H9 (cell line): ENCODE measurements around the gene ARHGAP8. TPM values are rescaled to one million over a fixed set of nuclear protein-coding genes. Genes with fewer than 3 reads are reported as not detected.

ENCODE experiments used
- DNase-seq: peaks from one replicate; pipeline ENCODE4 v3.0.0-alpha.2; 2017
- H2AFZ ChIP-seq: one replicate; pipeline ENCODE4 v1.6.1; 2013; ENCODE audit warnings: mild to moderate bottlenecking, low read length, control low read depth, moderate library complexity
- H2AK5ac ChIP-seq: 2 replicates; pipeline ENCODE4 v1.6.1; 2013; ENCODE audit warnings: low read length, control low read depth, mixed read lengths; ENCODE audit not compliant: insufficient read length
- H2BK120ac ChIP-seq: one replicate; pipeline ENCODE4 v1.6.1; 2013; ENCODE audit warnings: low read depth, mild to moderate bottlenecking, low read length, control low read depth, inconsistent platforms; ENCODE audit not compliant: poor library complexity, severe bottlenecking
- H2BK12ac ChIP-seq: 2 replicates; pipeline ENCODE4 v1.6.1; 2013; ENCODE audit warnings: low read length, control low read depth, mixed read lengths, low read depth; ENCODE audit not compliant: insufficient read length
- H2BK15ac ChIP-seq: 2 replicates; pipeline ENCODE4 v1.6.1; 2013; ENCODE audit warnings: low read depth, low read length, control low read depth
- H2BK20ac ChIP-seq: one replicate; pipeline ENCODE4 v1.6.1; 2013; ENCODE audit warnings: low read depth, mild to moderate bottlenecking, low read length, control low read depth, inconsistent platforms; ENCODE audit not compliant: poor library complexity, severe bottlenecking
- H2BK5ac ChIP-seq: 2 replicates; pipeline ENCODE4 v1.6.1; 2013; ENCODE audit warnings: low read length, control low read depth, mixed read lengths; ENCODE audit not compliant: insufficient read length
- H3K14ac ChIP-seq: 2 replicates; pipeline ENCODE4 v1.6.1; 2013; ENCODE audit warnings: low read length, control low read depth; ENCODE audit not compliant: insufficient read depth
- H3K18ac ChIP-seq: 2 replicates; pipeline ENCODE4 v1.6.1; 2013; ENCODE audit warnings: low read depth, mild to moderate bottlenecking, mixed read lengths, low read length, control low read depth; ENCODE audit not compliant: insufficient read length
- H3K23ac ChIP-seq: 2 replicates; pipeline ENCODE4 v1.6.1; 2013; ENCODE audit warnings: low read length, control low read depth, mixed read lengths, low read depth; ENCODE audit not compliant: insufficient read length
- H3K23me2 ChIP-seq: 2 replicates; pipeline ENCODE4 v1.6.1; 2013; ENCODE audit warnings: low read depth, mild to moderate bottlenecking, mixed read lengths, low read length, control low read depth; ENCODE audit not compliant: insufficient read length, poor library complexity, severe bottlenecking
- H3K27ac ChIP-seq: 2 replicates; pipeline ENCODE4 v1.5.1; 2013; ENCODE audit warnings: low read length, control low read depth, mixed read lengths, low read depth; ENCODE audit not compliant: insufficient read length
- H3K27me3 ChIP-seq: 2 replicates; pipeline ENCODE4 v1.6.1; 2013; ENCODE audit warnings: low read length, control low read depth, inconsistent platforms; ENCODE audit not compliant: insufficient read depth
- H3K4ac ChIP-seq: 2 replicates; pipeline ENCODE4 v1.6.1; 2013; ENCODE audit warnings: low read depth, mild to moderate bottlenecking, control low read depth, inconsistent platforms, low read length, moderate library complexity
- H3K4me1 ChIP-seq: 2 replicates; pipeline ENCODE4 v1.6.1; 2013; ENCODE audit warnings: low read length, control low read depth, inconsistent platforms; ENCODE audit not compliant: insufficient read depth
- H3K4me2 ChIP-seq: 2 replicates; pipeline ENCODE4 v1.6.1; 2013; ENCODE audit warnings: low read length, control low read depth, mixed read lengths; ENCODE audit not compliant: insufficient read length, insufficient read depth
- H3K56ac ChIP-seq: 2 replicates; pipeline ENCODE4 v1.6.1; 2013; ENCODE audit warnings: low read depth, mild to moderate bottlenecking, mixed read lengths, low read length, control low read depth; ENCODE audit not compliant: insufficient read length
- H3K79me1 ChIP-seq: 2 replicates; pipeline ENCODE4 v1.6.1; 2013; ENCODE audit warnings: low read depth, mild to moderate bottlenecking, moderate library complexity, low read length, control low read depth, inconsistent platforms; ENCODE audit not compliant: insufficient read depth, poor library complexity, severe bottlenecking
- H3K79me2 ChIP-seq: 2 replicates; pipeline ENCODE4 v1.6.1; 2013; ENCODE audit warnings: low read length, control low read depth, inconsistent platforms; ENCODE audit not compliant: insufficient read depth
- H3K9ac ChIP-seq: 2 replicates; pipeline ENCODE4 v1.6.1; 2013; ENCODE audit warnings: low read length, control low read depth, mixed read lengths; ENCODE audit not compliant: insufficient read length; ENCODE audit errors: extremely low read depth
- H3K9me3 ChIP-seq: one replicate; pipeline ENCODE4 v1.6.1; 2013; ENCODE audit warnings: low read depth, low read length, inconsistent platforms; ENCODE audit not compliant: control insufficient read depth
- H3T11ph ChIP-seq: one replicate; pipeline ENCODE4 v1.6.1; 2013; ENCODE audit warnings: mild to moderate bottlenecking, low read length, control low read depth, inconsistent platforms
- H4K20me1 ChIP-seq: one replicate; pipeline ENCODE4 v1.6.1; 2013; ENCODE audit not compliant: control insufficient read depth, insufficient read length, insufficient read depth
- H4K5ac ChIP-seq: 2 replicates; pipeline ENCODE4 v1.6.1; 2013; ENCODE audit warnings: low read depth, mild to moderate bottlenecking, mixed read lengths, low read length, control low read depth; ENCODE audit not compliant: insufficient read length
- H4K8ac ChIP-seq: replicated peaks from 2 replicates; pipeline ENCODE4 v1.6.1; 2013; ENCODE audit warnings: low read length, control low read depth, mixed read lengths, low read depth; ENCODE audit not compliant: insufficient read length
- H4K91ac ChIP-seq: 2 replicates; pipeline ENCODE4 v1.6.1; 2013; ENCODE audit warnings: low read depth, mild to moderate bottlenecking, moderate library complexity, mixed read lengths, low read length, control low read depth; ENCODE audit not compliant: insufficient read length
- H3K27ac Mint-ChIP-seq, 3 experiments: 2 replicates in 2 of 3; 3 replicates in 1 of 3; pipeline ENCODE4 v1.8.0; 2020 to 2021; ENCODE audit warnings: mixed read lengths in 3 of 3, mild to moderate bottlenecking in 1 of 3, moderate library complexity in 1 of 3
- H3K27me3 Mint-ChIP-seq: 2 replicates; pipeline ENCODE4 v1.8.0; 2021; ENCODE audit warnings: low read depth, mild to moderate bottlenecking, moderate library complexity, mixed read lengths
- H3K36me3 Mint-ChIP-seq, 3 experiments: 2 replicates in 2 of 3; 3 replicates in 1 of 3; pipeline ENCODE4 v1.8.0; 2020 to 2021; ENCODE audit warnings: low read depth in 3 of 3, mixed read lengths in 3 of 3; ENCODE audit not compliant: insufficient read depth in 1 of 3
- H3K4me1 Mint-ChIP-seq, 2 experiments: 2 replicates each; pipeline ENCODE4 v1.8.0; 2020; ENCODE audit warnings: mixed read lengths in 2 of 2
- H3K4me3 Mint-ChIP-seq, 2 experiments: 2 replicates in 1 of 2; 3 replicates in 1 of 2; pipeline ENCODE4 v1.8.0; 2020 to 2021; ENCODE audit warnings: mild to moderate bottlenecking in 2 of 2, mixed read lengths in 2 of 2, moderate library complexity in 1 of 2
- H3K9me3 Mint-ChIP-seq, 2 experiments: 2 replicates in 1 of 2; 3 replicates in 1 of 2; pipeline ENCODE4 v1.8.0; 2020; ENCODE audit warnings: mild to moderate bottlenecking in 2 of 2, mixed read lengths in 2 of 2, moderate library complexity in 1 of 2
- WGBS: extraction: QIAGEN DNeasy Blood & Tissue Kit; methylation state at CpG from one replicate; pipeline ENCODE4 v1.1.7; 2013; ENCODE audit warnings: missing lambda C conversion rate, low lambda C conversion rate, mixed read lengths; ENCODE audit not compliant: insufficient read length; ENCODE audit errors: extremely low coverage; 5-methylcytosine and 5-hydroxymethylcytosine counted together
- total RNA-seq: library from RNA; stranded (reverse); gene quantifications from 2 replicates; pipeline ENCODE4 v1.2.1, GENCODE V29; 2021
- TF ChIP-seq, protein P1 (sequence below): fragments of 200-600 bp; sonication (generic); conservative IDR thresholded peaks from 3 replicates; pipeline ENCODE4 v1.8.0; 2021; ENCODE audit warnings: antibody characterized with exemption, mild to moderate bottlenecking

The ARHGAP8 gene
- total RNA-seq, 1 experiment from 2014 or later, result 35.4 TPM

DNA sequence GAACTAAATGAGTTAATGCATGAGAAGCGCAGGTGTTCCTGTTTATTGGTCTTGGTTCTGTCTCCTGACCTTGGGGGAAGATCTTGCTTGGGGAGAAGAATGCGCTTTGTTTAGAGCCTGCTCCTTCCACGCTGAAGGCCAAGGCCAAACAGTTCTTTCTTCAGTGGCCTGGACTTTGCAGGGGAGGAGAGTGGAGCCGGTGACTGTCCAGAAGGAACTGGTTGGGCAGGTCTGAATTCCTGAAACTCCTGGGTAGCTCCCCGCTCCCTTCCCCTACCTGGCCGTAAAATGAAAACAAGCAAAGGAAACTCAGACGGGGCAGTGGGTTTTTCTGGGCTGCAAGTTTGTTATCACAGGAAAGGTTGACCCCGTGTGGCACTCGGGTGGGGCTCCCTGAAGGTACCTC, 3.6 kb downstream of the ARHGAP8 start:
- Histone ChIP-seq H4K91ac (no peak overlapping the region), H2BK15ac (no peak overlapping the region), H2BK12ac (no peak overlapping the region), H3K23ac (no peak overlapping the region), H3K79me2 (peaks cover 4% of the 10 kb centered on the region; the same call in 1 of the 2 replicates), H2BK120ac (no peak overlapping the region), H2BK5ac (no peak overlapping the region), H3K4me2 (peak overlapping the region; percentile 19), H3K79me1 (peaks cover 4% of the 10 kb centered on the region), H4K8ac (no peak overlapping the region), H4K20me1 (no peaks in the 10 kb centered on the region), H3K18ac (no peak overlapping the region), H3K9me3 (no peaks in the 10 kb centered on the region), H2AK5ac (no peak overlapping the region), H2AFZ (no peak overlapping the region), H3K23me2 (peaks cover 18% of the 10 kb centered on the region), H3K4me1 (peaks cover 12% of the 10 kb centered on the region; the same call in 1 of the 2 replicates), H3K14ac (no peak overlapping the region), H3K4ac (no peak overlapping the region), H3K27me3 (no peaks in the 10 kb centered on the region), H3T11ph (no peak overlapping the region), H3K27ac (no peak overlapping the region), H3K56ac (no peak overlapping the region), H2BK20ac (no peak overlapping the region), H4K5ac (no peak overlapping the region), H3K9ac (no peak overlapping the region)
- peaks cover 4 to 13% of the 10 kb centered on the region in 2 experiments; a peak in 3 of 5 replicates for H3K9me3 Mint-ChIP-seq
- H3K27ac Mint-ChIP-seq, result peak overlapping the region in 2 of 3 experiments; percentile 4 to 67; a peak in 4 of 7 replicates
- H3K4me1 Mint-ChIP-seq, result peaks cover 31 to 53% of the 10 kb centered on the region in 2 experiments
- H3K27me3 Mint-ChIP-seq, result peaks cover 5% of the 10 kb centered on the region
- DNase-seq, result peak; percentile 57
- WGBS, result no CpG with 5 or more reads among the region's 9 CpGs
- H3K4me3 Mint-ChIP-seq, result peak overlapping the region in 1 of 2 experiments; percentile 40; a peak in 3 of 5 replicates
- H3K36me3 Mint-ChIP-seq, result peaks cover 11 to 25% (median 13%) of the 10 kb centered on the region in 3 experiments; a peak in 6 of 7 replicates
- TF ChIP-seq, protein P1, sequence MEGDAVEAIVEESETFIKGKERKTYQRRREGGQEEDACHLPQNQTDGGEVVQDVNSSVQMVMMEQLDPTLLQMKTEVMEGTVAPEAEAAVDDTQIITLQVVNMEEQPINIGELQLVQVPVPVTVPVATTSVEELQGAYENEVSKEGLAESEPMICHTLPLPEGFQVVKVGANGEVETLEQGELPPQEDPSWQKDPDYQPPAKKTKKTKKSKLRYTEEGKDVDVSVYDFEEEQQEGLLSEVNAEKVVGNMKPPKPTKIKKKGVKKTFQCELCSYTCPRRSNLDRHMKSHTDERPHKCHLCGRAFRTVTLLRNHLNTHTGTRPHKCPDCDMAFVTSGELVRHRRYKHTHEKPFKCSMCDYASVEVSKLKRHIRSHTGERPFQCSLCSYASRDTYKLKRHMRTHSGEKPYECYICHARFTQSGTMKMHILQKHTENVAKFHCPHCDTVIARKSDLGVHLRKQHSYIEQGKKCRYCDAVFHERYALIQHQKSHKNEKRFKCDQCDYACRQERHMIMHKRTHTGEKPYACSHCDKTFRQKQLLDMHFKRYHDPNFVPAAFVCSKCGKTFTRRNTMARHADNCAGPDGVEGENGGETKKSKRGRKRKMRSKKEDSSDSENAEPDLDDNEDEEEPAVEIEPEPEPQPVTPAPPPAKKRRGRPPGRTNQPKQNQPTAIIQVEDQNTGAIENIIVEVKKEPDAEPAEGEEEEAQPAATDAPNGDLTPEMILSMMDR, result no peak
